Endothelial cell (in vitro differentiated cells): ENCODE data around the gene GALK1. TPM values are rescaled to one million over a fixed set of nuclear protein-coding genes. Genes with fewer than 3 reads are reported as not detected.

ENCODE experiments used
- DNase-seq: peaks from one replicate; pipeline ENCODE4 v3.0.0; 2021; ENCODE audit warnings: low spot score
- H3K27ac Mint-ChIP-seq: one replicate; pipeline ENCODE4 v1.8.0; 2021; ENCODE audit warnings: mixed read lengths, inconsistent platforms; ENCODE audit not compliant: unreplicated experiment
- H3K27me3 Mint-ChIP-seq: one replicate; pipeline ENCODE4 v1.8.0; 2021; ENCODE audit warnings: mild to moderate bottlenecking, moderate library complexity, mixed read lengths, inconsistent platforms; ENCODE audit not compliant: unreplicated experiment
- H3K36me3 Mint-ChIP-seq: one replicate; pipeline ENCODE4 v1.8.0; 2021; ENCODE audit warnings: mild to moderate bottlenecking, low read depth, mixed read lengths, inconsistent platforms; ENCODE audit not compliant: unreplicated experiment
- H3K4me1 Mint-ChIP-seq: one replicate; pipeline ENCODE4 v1.8.0; 2021; ENCODE audit warnings: mild to moderate bottlenecking, mixed read lengths, inconsistent platforms; ENCODE audit not compliant: unreplicated experiment
- H3K4me3 Mint-ChIP-seq: one replicate; pipeline ENCODE4 v1.8.0; 2021; ENCODE audit warnings: mild to moderate bottlenecking, mixed read lengths, inconsistent platforms; ENCODE audit not compliant: unreplicated experiment
- H3K9me3 Mint-ChIP-seq: one replicate; pipeline ENCODE4 v1.8.0; 2021; ENCODE audit warnings: mixed read lengths, inconsistent platforms; ENCODE audit not compliant: unreplicated experiment
- CTCF ChIP-seq: fragments of 200-600 bp; sonication (generic); IDR thresholded peaks from one replicate; pipeline ENCODE4 v1.5.0; 2021; ENCODE audit warnings: antibody characterized with exemption; ENCODE audit not compliant: unreplicated experiment
- total RNA-seq: library from RNA; stranded (reverse); fragmentation: NEBNext Ultra II Directional; extraction: Animal tissue kit (Norgen Biotek cat#: 25700); gene quantifications from one replicate; pipeline ENCODE4 v1.2.1, GENCODE V29; 2021; ENCODE audit not compliant: unreplicated experiment

GALK1 gene
- total RNA-seq, 1 donor from 2014 or later = 18.0 TPM

- H3K27ac Mint-ChIP-seq = peak overlapping the region; percentile 81
- no peaks in the 10 kb centered on the region for H3K9me3 Mint-ChIP-seq
Measured at GRCh38 chr17:75771334-75772281, 6.6 kb upstream of the GALK1 start.

GRCh38 chr17:75769536-75769935 is 4.5 kb upstream of the GALK1 start:
- H3K4me3 Mint-ChIP-seq = no peak overlapping the region
- no peaks in the 10 kb centered on the region for H3K36me3 Mint-ChIP-seq
- peaks cover 12% of the 10 kb centered on the region for H3K27me3 Mint-ChIP-seq
- DNase-seq = no peak
- no peak overlapping the region for H3K27ac Mint-ChIP-seq
- peaks cover 11% of the 10 kb centered on the region for H3K4me1 Mint-ChIP-seq
- H3K9me3 Mint-ChIP-seq = no peaks in the 10 kb centered on the region
- TF ChIP-seq CTCF = no peak

More at GRCh38 chr17:75771334-75772281, 6.6 kb upstream of the GALK1 start:
- no peak for TF ChIP-seq CTCF
- peaks cover 12% of the 10 kb centered on the region for H3K27me3 Mint-ChIP-seq
- no peak for DNase-seq
- peaks cover 2% of the 10 kb centered on the region for H3K36me3 Mint-ChIP-seq
- H3K4me3 Mint-ChIP-seq = no peak overlapping the region
- H3K4me1 Mint-ChIP-seq = peaks cover 12% of the 10 kb centered on the region

- no peak for DNase-seq
- no peak overlapping the region for H3K27ac Mint-ChIP-seq
- peaks cover 12% of the 10 kb centered on the region for H3K27me3 Mint-ChIP-seq
- no peaks in the 10 kb centered on the region for H3K36me3 Mint-ChIP-seq
- H3K4me3 Mint-ChIP-seq = no peak overlapping the region
- peaks cover 11% of the 10 kb centered on the region for H3K4me1 Mint-ChIP-seq
- H3K9me3 Mint-ChIP-seq = no peaks in the 10 kb centered on the region
- no peak for TF ChIP-seq CTCF
Measured at GRCh38 chr17:75767881-75768280, 2.9 kb upstream of the GALK1 start.

GRCh38 chr17:75765981-75766380 is 989 bp upstream of the GALK1 start:
- no peak overlapping the region for H3K4me3 Mint-ChIP-seq
- DNase-seq = no peak
- peaks cover 8% of the 10 kb centered on the region for H3K27me3 Mint-ChIP-seq
- TF ChIP-seq CTCF = no peak
- H3K36me3 Mint-ChIP-seq = no peaks in the 10 kb centered on the region
- H3K4me1 Mint-ChIP-seq = no peaks in the 10 kb centered on the region
- no peak overlapping the region for H3K27ac Mint-ChIP-seq
- no peaks in the 10 kb centered on the region for H3K9me3 Mint-ChIP-seq

GRCh38 chr17:75764417-75764710 is 628 bp downstream of the GALK1 start:
- no peak for DNase-seq
- no peak overlapping the region for H3K4me3 Mint-ChIP-seq
- no peaks in the 10 kb centered on the region for H3K4me1 Mint-ChIP-seq
- H3K27ac Mint-ChIP-seq = no peak overlapping the region
- no peak for TF ChIP-seq CTCF
- no peaks in the 10 kb centered on the region for H3K9me3 Mint-ChIP-seq
- H3K27me3 Mint-ChIP-seq = peaks cover 8% of the 10 kb centered on the region
- no peaks in the 10 kb centered on the region for H3K36me3 Mint-ChIP-seq
